HepG2 (cell line): ENCODE results near the gene KSR1. TPM values are rescaled to one million over a fixed set of nuclear protein-coding genes. Genes with fewer than 3 reads are reported as not detected.
A peak's percentile ranks its signal among the peaks of the same experiment; 100 is the strongest.

Source experiments
- BRCA1 ChIP-seq: sonication (generic); formaldehyde crosslinking; IDR thresholded peaks from 2 replicates; pipeline ENCODE4 v1.4.0; 2020; ENCODE audit warnings: missing genetic modification reagents
- CREM ChIP-seq, 2 experiments: sonication (generic) in 1 of 2; formaldehyde crosslinking in 1 of 2; IDR thresholded peaks; 2 replicates each; pipeline versions ENCODE4 v1.4.0 to v1.6.1; 2016 to 2020; ENCODE audit warnings: antibody characterized with exemption in 1 of 2, mild to moderate bottlenecking in 1 of 2, missing genetic modification reagents in 1 of 2
- GATAD2A ChIP-seq: IDR thresholded peaks from 2 replicates; pipeline ENCODE4 v1.6.1; 2016
- JUNB ChIP-seq: sonication (generic); formaldehyde crosslinking; IDR thresholded peaks from 2 replicates; pipeline ENCODE4 v1.8.0; 2022; ENCODE audit warnings: missing genetic modification reagents, mild to moderate bottlenecking, borderline replicate concordance
- MYC ChIP-seq: sonication (generic); formaldehyde crosslinking; IDR thresholded peaks from 2 replicates; pipeline ENCODE4 v1.9.0; 2021; ENCODE audit warnings: missing genetic modification reagents, borderline replicate concordance
- SMYD3 ChIP-seq: sonication (generic); formaldehyde crosslinking; IDR thresholded peaks from 2 replicates; pipeline ENCODE4 v1.8.1; 2023; ENCODE audit warnings: mild to moderate bottlenecking, missing genetic modification reagents
- SNAPC4 ChIP-seq: sonication (generic); formaldehyde crosslinking; IDR thresholded peaks from 2 replicates; pipeline ENCODE4 v1.4.0; 2020; ENCODE audit warnings: mild to moderate bottlenecking, missing genetic modification reagents
- ZBTB43 ChIP-seq: sonication (generic); formaldehyde crosslinking; conservative IDR thresholded peaks from 2 replicates; pipeline ENCODE4 v1.4.0; 2020; ENCODE audit warnings: missing genetic modification reagents
- ZFP62 ChIP-seq: sonication (generic); formaldehyde crosslinking; IDR thresholded peaks from 2 replicates; pipeline ENCODE4 v1.4.0; 2020; ENCODE audit warnings: missing genetic modification reagents
- ZFP91 ChIP-seq: sonication (generic); formaldehyde crosslinking; IDR thresholded peaks from 2 replicates; pipeline ENCODE4 v1.9.0; 2022; ENCODE audit warnings: missing genetic modification reagents, mild to moderate bottlenecking, borderline replicate concordance
- ZNF234 ChIP-seq: sonication (generic); formaldehyde crosslinking; conservative IDR thresholded peaks from 2 replicates; pipeline ENCODE4 v1.5.1; 2020; ENCODE audit warnings: mild to moderate bottlenecking, missing genetic modification reagents
- ZNF782 ChIP-seq: sonication (generic); formaldehyde crosslinking; IDR thresholded peaks from 2 replicates; pipeline ENCODE4 v1.4.0; 2020; ENCODE audit warnings: missing genetic modification reagents, mild to moderate bottlenecking, borderline replicate concordance
- polyA plus RNA-seq, 8 experiments: library from polyadenylated mRNA; depleted of rRNA in 3 of 8; stranded (reverse) in 7 of 8; unstranded in 1 of 8; fragments of >200 nt; fragmentation: Illumina TruSeq in 4 of 8; extraction: Trizol in 4 of 8; gene quantifications; 2 replicates each; pipeline versions ENCODE4 v1.2.1 to v1.2.3, GENCODE V29; 2011 to 2016; ENCODE audit warnings: low read depth in 4 of 8, missing spikeins in 1 of 8, mixed read lengths in 1 of 8; ENCODE audit not compliant: insufficient read depth in 1 of 8
- total RNA-seq, 5 experiments: library from RNA; depleted of rRNA; stranded (reverse); fragments of >200 nt; fragmentation: Illumina TruSeq; extraction: Trizol; gene quantifications; 2 replicates each; pipeline ENCODE4 v1.2.3, GENCODE V29; 2016; ENCODE audit warnings: low read depth in 1 of 5
- TF ChIP-seq, protein P1 (sequence below): sonication (generic); formaldehyde crosslinking; IDR thresholded peaks from 2 replicates; pipeline ENCODE4 v1.5.0; 2020; ENCODE audit warnings: mild to moderate bottlenecking, missing genetic modification reagents
- TF ChIP-seq, protein P2 (sequence below): sonication (generic); formaldehyde crosslinking; IDR thresholded peaks from 2 replicates; pipeline ENCODE4 v1.4.0; 2020; ENCODE audit warnings: missing genetic modification reagents

The KSR1 gene
- total and polyA plus RNA-seq, 2 of the 13 experiments (the other 11 are each of a cell fraction or from before 2014, with no cell fraction given): 10.1 to 16.6 TPM

DNA sequence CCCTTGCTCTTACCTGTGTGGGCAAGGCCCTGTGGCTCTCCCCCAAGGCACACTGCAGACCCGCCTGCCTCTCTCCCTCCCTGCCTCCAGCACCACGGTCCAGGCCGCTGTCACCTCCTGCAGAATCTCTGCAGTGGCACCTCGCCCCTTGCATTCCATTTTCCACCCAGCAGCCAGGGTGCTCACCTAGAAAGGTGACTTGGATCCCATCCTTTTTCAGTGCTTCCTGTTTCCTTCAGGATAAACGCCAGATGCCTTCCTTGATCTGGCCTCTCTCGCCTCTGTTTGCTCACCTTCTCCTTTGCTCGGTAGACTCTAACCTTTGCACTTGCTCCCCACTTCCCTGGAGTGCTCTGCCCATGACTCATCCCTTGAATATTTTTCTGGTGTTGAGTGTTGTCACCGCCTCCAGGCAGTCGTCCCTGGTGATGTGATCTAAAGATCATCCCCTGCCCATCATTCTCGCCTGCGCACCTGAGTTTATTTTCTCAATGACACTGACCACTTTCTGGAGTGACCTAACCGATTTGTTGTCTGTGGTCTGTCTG, 95.5 kb downstream of the KSR1 start (continued):
- TF ChIP-seq, protein P1, sequence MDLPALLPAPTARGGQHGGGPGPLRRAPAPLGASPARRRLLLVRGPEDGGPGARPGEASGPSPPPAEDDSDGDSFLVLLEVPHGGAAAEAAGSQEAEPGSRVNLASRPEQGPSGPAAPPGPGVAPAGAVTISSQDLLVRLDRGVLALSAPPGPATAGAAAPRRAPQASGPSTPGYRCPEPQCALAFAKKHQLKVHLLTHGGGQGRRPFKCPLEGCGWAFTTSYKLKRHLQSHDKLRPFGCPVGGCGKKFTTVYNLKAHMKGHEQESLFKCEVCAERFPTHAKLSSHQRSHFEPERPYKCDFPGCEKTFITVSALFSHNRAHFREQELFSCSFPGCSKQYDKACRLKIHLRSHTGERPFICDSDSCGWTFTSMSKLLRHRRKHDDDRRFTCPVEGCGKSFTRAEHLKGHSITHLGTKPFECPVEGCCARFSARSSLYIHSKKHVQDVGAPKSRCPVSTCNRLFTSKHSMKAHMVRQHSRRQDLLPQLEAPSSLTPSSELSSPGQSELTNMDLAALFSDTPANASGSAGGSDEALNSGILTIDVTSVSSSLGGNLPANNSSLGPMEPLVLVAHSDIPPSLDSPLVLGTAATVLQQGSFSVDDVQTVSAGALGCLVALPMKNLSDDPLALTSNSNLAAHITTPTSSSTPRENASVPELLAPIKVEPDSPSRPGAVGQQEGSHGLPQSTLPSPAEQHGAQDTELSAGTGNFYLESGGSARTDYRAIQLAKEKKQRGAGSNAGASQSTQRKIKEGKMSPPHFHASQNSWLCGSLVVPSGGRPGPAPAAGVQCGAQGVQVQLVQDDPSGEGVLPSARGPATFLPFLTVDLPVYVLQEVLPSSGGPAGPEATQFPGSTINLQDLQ: peak; percentile 52; the same call in 1 of the 2 replicates
- TF ChIP-seq ZNF782 (CRISPR knock-in tag) (no peak), SMYD3 (CRISPR knock-in tag) (no peak), ZBTB43 (CRISPR knock-in tag) (0 out of 2 replicates have a peak, but pooled peaks have one; percentile 40), JUNB (peak; percentile 96), MYC (CRISPR knock-in tag) (peak; percentile 34; the same call in 1 of the 2 replicates), ZFP62 (CRISPR knock-in tag) (no peak), BRCA1 (no peak), GATAD2A (CRISPR knock-in tag) (peak; percentile 91), CREM (IDR thresholded peaks at IDR 0.05) (peak; percentile 61; the same call in 1 of the 2 replicates), CREM (CRISPR knock-in tag; IDR thresholded peaks at IDR 0.05) (no peak), SNAPC4 (no peak), ZFP91 (peak; percentile 42; the same call in 1 of the 2 replicates), ZNF234 (CRISPR knock-in tag) (no peak)
- TF ChIP-seq, protein P2, sequence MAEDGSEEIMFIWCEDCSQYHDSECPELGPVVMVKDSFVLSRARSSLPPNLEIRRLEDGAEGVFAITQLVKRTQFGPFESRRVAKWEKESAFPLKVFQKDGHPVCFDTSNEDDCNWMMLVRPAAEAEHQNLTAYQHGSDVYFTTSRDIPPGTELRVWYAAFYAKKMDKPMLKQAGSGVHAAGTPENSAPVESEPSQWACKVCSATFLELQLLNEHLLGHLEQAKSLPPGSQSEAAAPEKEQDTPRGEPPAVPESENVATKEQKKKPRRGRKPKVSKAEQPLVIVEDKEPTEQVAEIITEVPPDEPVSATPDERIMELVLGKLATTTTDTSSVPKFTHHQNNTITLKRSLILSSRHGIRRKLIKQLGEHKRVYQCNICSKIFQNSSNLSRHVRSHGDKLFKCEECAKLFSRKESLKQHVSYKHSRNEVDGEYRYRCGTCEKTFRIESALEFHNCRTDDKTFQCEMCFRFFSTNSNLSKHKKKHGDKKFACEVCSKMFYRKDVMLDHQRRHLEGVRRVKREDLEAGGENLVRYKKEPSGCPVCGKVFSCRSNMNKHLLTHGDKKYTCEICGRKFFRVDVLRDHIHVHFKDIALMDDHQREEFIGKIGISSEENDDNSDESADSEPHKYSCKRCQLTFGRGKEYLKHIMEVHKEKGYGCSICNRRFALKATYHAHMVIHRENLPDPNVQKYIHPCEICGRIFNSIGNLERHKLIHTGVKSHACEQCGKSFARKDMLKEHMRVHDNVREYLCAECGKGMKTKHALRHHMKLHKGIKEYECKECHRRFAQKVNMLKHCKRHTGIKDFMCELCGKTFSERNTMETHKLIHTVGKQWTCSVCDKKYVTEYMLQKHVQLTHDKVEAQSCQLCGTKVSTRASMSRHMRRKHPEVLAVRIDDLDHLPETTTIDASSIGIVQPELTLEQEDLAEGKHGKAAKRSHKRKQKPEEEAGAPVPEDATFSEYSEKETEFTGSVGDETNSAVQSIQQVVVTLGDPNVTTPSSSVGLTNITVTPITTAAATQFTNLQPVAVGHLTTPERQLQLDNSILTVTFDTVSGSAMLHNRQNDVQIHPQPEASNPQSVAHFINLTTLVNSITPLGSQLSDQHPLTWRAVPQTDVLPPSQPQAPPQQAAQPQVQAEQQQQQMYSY (CRISPR knock-in tag): no peak
